HG02678 (cell line): ENCODE measurements around the gene C1QTNF6.
"Not testable (repeated sequence)": the region's sequence is repeated elsewhere in the genome, so short reads cannot be mapped to it uniquely, and the experiment has no call there.

Source experiments
- ATAC-seq: cut with Tn5 transposase; IDR thresholded peaks from one replicate; pipeline ENCODE4 v1.9.1; 2021; ENCODE audit warnings: mild to moderate bottlenecking, moderate library complexity; ENCODE audit not compliant: unreplicated experiment

C1QTNF6 gene

DNA sequence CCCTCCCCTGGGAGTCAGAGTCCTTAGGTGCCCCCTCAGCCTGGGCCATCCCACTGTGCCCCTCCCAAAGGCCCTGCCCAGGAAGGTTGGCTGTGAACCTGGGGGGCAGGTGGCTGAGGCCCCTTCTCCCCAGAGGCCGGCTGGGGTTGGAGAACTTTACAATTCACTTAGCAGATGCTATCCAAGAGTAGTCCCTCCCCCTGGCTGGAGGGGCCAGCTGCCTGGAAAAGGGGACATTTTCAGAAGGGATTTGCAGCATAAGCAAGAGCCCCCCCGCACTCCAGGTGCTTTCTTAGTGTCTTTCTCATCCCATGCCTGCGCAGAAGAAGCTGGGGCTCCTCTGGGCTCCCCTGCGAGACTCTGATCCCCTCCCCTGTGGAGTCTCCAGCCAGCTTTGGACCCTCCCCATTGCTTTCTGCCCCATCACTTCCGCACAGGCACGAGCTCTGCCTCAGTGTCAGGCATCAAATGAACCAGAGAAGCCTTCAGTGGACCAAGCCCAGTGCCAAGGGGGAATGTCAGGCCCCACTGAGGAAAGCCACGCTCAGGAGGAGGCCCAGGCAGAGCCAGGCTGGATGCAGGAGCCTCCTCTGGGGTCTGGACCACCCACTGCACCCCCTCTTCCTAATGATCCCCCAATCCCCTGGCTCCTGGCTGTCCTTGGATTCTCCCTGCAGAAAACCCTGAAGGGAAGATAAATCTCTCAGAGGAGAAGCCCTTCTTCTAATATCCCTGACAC lies 20.5 kb upstream of the C1QTNF6 start:
- no peak for ATAC-seq

DNA sequence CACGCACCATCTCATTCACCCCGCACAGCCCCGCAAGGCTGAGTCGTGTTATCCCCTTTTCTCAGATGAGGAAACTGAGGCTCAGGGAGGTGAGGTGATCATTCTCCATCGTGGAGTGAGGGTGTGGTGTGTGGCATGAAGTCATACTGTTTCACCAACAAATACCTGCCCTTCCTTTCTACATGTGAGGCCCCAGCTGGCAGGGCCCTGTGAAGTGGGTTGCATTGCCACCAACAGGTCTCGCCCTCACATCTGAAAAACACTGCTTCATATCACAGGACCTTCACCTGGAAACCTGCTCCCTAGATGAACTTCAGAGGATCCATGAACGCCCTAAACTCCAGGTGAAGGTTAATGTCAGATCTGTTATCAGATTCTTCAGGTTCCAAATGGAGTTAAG lies 19.9 kb upstream of the C1QTNF6 start:
- no peak for ATAC-seq

DNA sequence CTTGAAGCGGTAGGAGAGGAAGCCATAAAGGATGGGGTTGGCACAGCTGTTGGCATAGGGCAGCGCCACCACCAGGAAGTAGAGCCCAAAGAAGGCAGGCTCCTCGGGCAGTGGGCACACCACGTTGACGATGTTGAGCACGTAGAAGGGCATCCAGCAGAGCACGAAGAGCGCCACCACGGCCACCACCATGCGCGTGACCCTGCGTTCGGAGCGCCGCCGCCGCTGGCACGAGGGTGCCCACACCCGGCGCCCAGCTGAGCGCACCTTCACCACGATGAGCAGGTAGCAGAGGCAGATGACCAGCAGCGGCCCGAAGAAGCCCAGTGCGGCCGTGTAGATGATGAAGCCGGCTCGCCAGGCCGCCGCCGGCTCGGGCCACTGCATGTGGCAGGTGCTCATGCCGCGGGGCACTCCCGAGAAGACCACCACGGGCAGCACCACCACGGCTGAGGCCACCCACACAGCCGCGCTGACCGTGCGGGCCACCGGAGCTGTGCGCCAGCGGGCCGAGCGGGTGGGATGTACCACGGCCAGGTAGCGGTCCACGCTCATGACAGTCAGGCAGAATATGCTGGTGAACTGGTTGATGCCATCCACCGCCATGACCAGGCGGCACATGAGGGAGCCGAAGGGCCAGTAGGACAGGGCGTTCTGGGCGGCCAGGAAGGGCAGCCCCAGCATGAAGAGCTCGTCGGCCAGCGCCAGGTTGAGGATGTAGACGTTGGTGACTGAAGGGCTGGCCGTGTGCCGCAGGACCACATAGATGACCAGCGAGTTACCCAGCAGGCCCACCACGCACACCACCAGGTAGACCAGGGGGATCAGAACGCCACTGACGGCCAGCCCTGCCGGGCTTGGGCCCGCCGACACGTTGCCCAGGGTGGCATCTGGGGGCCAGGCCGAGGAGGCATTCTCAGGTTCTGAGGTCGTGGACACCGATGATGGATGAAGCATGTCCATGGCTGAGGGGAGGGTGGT lies 19.1 kb upstream of the C1QTNF6 start:
- no peak for ATAC-seq

DNA sequence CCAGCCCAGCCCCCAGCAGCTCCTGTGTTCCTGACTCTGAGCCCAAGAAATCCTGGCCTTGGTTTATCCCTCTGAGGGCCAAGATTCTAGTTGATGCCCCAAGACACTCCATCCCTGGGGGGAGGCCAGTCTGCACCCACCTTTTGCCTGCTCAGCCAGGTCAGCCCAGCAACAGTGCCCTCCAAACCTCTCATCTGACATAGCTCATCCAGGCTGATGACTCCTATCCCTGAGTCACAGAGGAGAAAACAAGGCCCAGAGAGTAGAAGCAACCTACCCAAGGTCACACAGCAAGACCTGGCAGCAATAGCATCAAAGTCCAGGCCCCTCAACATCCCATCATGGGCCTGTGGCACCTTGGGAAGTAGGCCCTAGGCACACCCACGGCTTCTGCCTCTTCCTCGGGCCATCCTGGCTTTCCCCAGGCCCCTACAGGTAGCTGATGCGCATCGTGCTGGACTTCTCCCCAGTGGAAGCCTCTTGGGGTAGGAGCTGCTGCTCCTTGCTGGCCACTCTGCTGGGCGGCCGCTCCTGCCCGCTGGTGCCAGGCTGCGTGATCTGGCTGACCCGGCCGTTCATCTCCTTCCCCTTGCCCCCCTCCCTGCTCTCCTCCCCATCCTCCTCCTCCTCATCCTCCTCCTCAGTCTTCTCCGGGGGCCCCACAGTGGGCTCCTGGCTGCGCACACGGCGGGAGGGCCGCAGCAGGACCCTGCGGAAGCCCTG lies 18.2 kb upstream of the C1QTNF6 start:
- ATAC-seq: no peak

- no peak for ATAC-seq
Measured at GRCh38 chr22:37205046-37205445, 17.0 kb upstream of the C1QTNF6 start.

DNA sequence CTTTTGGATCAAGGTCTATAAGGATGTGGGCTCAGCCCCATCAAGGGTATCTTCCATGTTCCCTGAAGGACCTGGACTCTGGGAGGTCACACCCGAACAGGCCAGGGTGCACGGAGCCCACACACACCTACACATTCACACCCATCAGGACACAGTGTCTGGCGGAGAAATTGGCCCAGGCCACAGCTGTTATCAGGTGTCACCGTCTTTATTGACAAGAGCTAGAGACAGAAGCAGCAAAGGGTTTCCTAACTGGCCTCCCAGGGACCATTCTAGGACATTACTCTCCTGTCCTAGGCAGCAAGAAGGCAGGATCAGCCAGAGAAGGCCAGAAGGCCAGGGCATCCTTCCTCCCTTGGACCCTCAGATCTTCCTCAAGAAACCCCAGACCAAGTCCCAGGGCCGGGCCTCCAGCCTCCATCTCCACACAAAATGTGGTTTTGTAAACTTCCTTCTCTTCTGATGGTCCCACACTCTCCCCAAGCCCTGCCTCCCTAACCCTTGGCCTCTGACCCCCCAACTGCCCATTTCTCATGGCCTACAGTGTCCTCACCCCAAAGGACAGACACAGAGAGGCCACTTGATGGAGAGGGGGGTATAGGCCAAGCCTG lies 16.1 kb upstream of the C1QTNF6 start:
- no peak for ATAC-seq

DNA sequence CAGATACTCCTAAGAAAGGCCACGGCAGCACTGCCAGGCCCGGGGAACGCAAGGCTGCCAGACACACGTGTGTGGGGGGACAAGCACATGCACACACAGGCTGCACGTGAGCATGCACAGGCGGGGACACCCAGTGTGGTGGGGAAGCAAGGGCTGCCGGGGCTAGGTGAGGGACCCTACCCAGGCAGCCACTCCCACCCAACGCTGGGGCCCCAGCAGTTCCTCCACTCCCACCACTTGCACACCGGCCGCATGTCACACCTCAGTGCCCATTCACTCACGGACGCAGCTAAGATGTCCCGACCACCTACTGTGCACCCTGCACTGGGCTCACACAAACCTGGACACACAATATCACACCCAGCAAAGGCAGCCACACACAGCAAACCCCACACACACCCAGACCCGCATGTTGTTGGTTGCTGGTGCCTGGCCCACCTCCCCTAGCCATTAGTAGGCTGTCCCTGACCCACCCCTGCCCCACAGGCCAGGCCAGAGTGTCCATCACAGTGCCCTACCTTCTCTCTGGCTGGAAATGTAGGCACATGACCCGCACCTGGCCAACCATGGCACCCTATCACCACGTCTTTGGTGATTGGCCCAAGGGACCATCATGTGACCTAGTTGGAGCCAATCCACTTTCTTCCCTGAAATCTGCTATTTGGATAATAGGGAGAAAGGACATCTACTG lies 15.5 kb upstream of the C1QTNF6 start:
- no peak for ATAC-seq

GRCh38 chr22:37202716-37203115 lies 14.7 kb upstream of the C1QTNF6 start:
- no peak for ATAC-seq

DNA sequence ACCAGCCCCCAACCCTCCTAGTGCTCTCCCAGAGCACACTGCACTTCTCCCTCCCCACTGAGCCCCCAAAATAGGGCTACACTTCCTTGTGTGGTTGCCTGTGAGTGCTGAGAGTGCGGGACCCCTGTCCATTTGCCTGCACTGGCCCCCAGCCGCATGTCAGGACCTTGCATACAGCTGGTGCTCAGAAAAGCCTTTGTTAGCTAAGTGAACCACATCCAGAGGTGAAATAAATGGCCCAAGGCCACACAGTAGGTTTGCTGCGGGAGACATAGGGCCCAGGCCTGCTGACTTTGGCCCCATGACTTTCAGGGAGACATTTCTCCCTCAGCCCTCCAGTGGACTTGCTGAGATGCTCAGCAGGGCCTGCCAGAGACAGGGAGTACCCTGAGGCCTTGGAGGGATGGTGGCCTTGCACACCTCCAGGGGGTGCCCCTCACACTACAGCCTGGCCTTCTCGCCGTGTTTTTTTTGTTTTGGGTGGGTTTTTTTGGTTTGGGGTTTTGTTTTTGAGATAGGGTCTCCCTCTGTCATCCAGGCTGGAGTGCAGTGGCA lies 14.0 kb upstream of the C1QTNF6 start:
- ATAC-seq: no peak

DNA sequence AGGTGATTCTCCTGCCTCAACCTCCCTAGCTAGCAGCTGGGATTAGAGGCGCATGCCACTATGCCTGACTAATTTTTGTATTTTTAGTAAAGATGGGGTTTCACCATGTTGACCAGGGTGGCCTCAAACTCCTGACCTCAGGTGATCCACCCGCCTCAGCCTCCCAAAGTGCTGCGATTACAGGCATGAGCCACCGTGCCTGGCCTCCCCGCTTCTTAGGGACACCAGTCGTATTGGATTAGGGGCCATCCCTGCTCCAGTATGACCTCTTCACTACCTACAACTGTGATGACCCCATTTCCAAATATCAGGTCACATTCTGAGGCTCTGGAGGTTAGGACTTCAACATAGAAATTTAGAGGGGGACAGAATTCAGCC lies 13.4 kb upstream of the C1QTNF6 start:
- ATAC-seq: not testable (repeated sequence)

- no peak for ATAC-seq
Measured at GRCh38 chr22:37199760-37200108, 11.7 kb upstream of the C1QTNF6 start.

- ATAC-seq: peak; percentile 92
Measured at GRCh38 chr22:37199103-37199759, 11.2 kb upstream of the C1QTNF6 start.

DNA sequence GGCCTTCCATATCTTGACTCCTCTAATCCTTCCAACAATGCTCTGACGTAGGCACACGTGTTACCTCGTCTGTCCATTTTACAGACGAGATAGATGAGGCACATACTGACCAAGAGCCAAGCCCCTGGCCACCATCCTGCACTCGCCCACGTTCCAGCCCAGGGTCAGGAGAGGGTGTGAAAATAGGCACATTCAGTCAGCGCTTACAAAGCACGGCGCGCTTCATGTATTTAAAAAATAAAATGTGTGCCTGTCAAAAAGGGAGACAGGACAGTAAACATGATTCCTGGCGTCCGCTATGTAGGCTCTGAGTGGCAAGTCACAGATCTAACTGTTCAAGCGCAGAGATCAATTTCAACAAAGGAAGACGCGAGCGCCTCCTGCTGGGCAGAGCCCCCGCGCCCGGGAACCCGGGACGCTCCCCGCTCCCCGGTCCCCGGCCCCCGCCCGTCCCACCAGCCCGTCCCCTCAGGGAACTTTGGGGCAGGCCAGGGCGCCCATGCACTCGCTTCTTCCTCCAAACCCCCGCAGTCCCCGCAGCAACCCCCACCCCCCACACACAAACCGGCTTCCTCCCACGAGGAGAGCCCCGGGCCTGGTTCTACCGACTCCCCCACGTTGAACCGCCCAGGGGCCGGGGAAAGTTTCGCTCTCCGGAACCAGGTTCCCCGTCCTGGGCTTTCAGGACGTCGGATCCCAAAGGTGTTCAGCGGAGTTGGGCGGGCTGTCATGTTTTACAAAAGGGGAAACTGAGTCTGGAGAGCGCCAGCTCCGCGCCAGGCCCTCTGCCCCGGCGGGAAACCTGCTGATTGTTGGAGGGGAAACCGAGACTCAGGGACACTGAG lies 10.4 kb upstream of the C1QTNF6 start:
- ATAC-seq: no peak

- ATAC-seq: no peak
Measured at GRCh38 chr22:37197451-37198257, 9.6 kb upstream of the C1QTNF6 start.

GRCh38 chr22:37196539-37197450 lies 8.7 kb upstream of the C1QTNF6 start:
- no peak for ATAC-seq

DNA sequence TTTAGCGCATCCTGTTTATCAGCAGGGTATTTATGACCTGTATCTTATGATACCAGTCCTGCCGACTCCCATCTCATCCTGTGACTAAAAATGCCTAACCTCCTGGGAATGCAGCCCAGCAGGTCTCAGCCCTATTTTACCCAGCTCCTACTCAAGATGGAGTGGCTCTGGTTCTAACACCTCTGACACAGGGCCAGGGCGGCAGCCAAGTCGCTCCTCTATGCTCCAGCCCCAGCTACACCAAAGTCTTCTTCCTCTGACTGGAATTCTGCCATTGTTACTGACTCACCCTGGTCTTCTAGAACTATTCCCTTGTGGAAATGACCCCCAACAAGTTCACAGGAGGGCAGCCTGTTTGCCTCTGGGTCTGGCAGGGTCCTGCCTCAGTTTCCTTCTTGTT lies 7.9 kb upstream of the C1QTNF6 start:
- no peak for ATAC-seq

GRCh38 chr22:37194750-37195149 lies 6.7 kb upstream of the C1QTNF6 start:
- no peak for ATAC-seq
